Thyroid gland (tissue), 4 donors: ENCODE measurements around the gene PEDS1.
"Not testable (repeated sequence)": the region's sequence is repeated elsewhere in the genome, so short reads cannot be mapped to it uniquely, and the experiment has no call there.

Experiments
- CTCF ChIP-seq, 6 experiments: fragments of 200-600 bp in 3 of 6; fragments of 450-650 bp in 3 of 6; sonication (generic) in 3 of 6; IDR thresholded peaks; one replicate each; pipeline ENCODE4 v1.5.1; 2016 to 2019; ENCODE audit warnings: antibody characterized with exemption in 6 of 6, mild to moderate bottlenecking in 2 of 6, inconsistent platforms in 1 of 6, moderate library complexity in 1 of 6
- POLR2A ChIP-seq, 2 donors: fragments of 450-650 bp; IDR thresholded peaks; one replicate each; pipeline ENCODE4 v1.6.1; 2017; ENCODE audit warnings: antibody characterized with exemption in 2 of 2, mild to moderate bottlenecking in 2 of 2, moderate library complexity in 1 of 2

GRCh38 chr20:50137702-50138101 is 15.8 kb downstream of the PEDS1 start:
- TF ChIP-seq CTCF, POLR2A (IDR thresholded peaks at IDR 0.05): not testable (repeated sequence)
